H1 (cell line): ENCODE results near the gene GRK5.

Experiments
- CHD2 ChIP-seq: IDR thresholded peaks from 2 replicates; pipeline ENCODE4 v1.6.1; 2012; ENCODE audit warnings: low read length, improper control_type of control experiment
- CTCF ChIP-seq, 3 experiments: IDR thresholded peaks; 1 replicate in 2 of 3; 2 replicates in 1 of 3; pipeline versions ENCODE4 v1.5.1 to v1.6.1; 2011; ENCODE audit warnings: low read length in 3 of 3, mild to moderate bottlenecking in 3 of 3, inconsistent platforms in 2 of 3, low read depth in 1 of 3, moderate library complexity in 1 of 3; ENCODE audit not compliant: insufficient read depth in 1 of 3; ENCODE audit errors: control extremely low read depth in 1 of 3
- EP300 ChIP-seq, 2 experiments: IDR thresholded peaks; 1 replicate in 1 of 2; 2 replicates in 1 of 2; pipeline ENCODE4 v1.6.1; 2011 to 2012; ENCODE audit warnings: low read depth in 2 of 2, low read length in 2 of 2, mild to moderate bottlenecking in 2 of 2, borderline replicate concordance in 1 of 2, inconsistent platforms in 1 of 2, moderate library complexity in 1 of 2
- HDAC2 ChIP-seq, 2 experiments: fragments of 300-600 bp in 1 of 2; sonication (generic) in 1 of 2; IDR thresholded peaks; 2 replicates each; pipeline ENCODE4 v1.6.1; 2011 to 2012; ENCODE audit warnings: low read depth in 2 of 2, low read length in 2 of 2, mild to moderate bottlenecking in 2 of 2, moderate library complexity in 2 of 2, borderline replicate concordance in 1 of 2, inconsistent platforms in 1 of 2
- JUN ChIP-seq: IDR thresholded peaks from 2 replicates; pipeline ENCODE4 v1.6.1; 2011; ENCODE audit warnings: low read depth, mild to moderate bottlenecking, improper control_type of control experiment, low read length
- JUND ChIP-seq: IDR thresholded peaks from 2 replicates; pipeline ENCODE4 v1.6.1; 2011; ENCODE audit warnings: mild to moderate bottlenecking, improper control_type of control experiment, low read length
- POLR2AphosphoS5 ChIP-seq: IDR thresholded peaks from 2 replicates; pipeline ENCODE4 v1.6.1; 2011; ENCODE audit warnings: low read depth, low read length
- RAD21 ChIP-seq, 2 experiments: IDR thresholded peaks in 1 of 2; conservative IDR thresholded peaks in 1 of 2; 2 replicates each; pipeline ENCODE4 v1.6.1; 2011; ENCODE audit warnings: low read depth in 2 of 2, low read length in 2 of 2, improper control_type of control experiment in 1 of 2, inconsistent platforms in 1 of 2, mild to moderate bottlenecking in 1 of 2, moderate library complexity in 1 of 2
- RNF2 ChIP-seq: fragments of 200-900, 300-1000 bp; sonication (generic); IDR thresholded peaks from 2 replicates; pipeline ENCODE4 v1.7.1; 2016; ENCODE audit warnings: borderline replicate concordance, low read depth, mild to moderate bottlenecking, antibody characterized with exemption, low read length; ENCODE audit not compliant: poor library complexity, severe bottlenecking; ENCODE audit errors: missing control alignments
- SP4 ChIP-seq: IDR thresholded peaks from 2 replicates; pipeline ENCODE4 v1.6.1; 2012; ENCODE audit warnings: low read length, inconsistent platforms
- SUZ12 ChIP-seq: fragments of 200-600 bp; sonication (generic); IDR thresholded peaks from 2 replicates; pipeline ENCODE4 v1.6.1; 2012; ENCODE audit warnings: mild to moderate bottlenecking, inconsistent platforms, low read length, moderate library complexity, mixed read lengths
- TAF1 ChIP-seq: IDR thresholded peaks from 2 replicates; pipeline ENCODE4 v1.6.1; 2011; ENCODE audit warnings: mild to moderate bottlenecking, low read depth, low read length
- TEAD4 ChIP-seq: IDR thresholded peaks from 2 replicates; pipeline ENCODE4 v1.6.1; 2012; ENCODE audit warnings: low read depth, low read length, inconsistent platforms, mixed read lengths

- TF ChIP-seq SUZ12: no peak
- no peak for TF ChIP-seq POLR2AphosphoS5
- no peak for TF ChIP-seq EP300 (IDR thresholded peaks at IDR 0.05; ENCODE audit: borderline replicate concordance in 1 of 2, low read depth in 2 of 2, low read length in 2 of 2)
- no peak for TF ChIP-seq SP4
- no peak for TF ChIP-seq CTCF (IDR thresholded peaks at IDR 0.05; ENCODE audit: control extremely low read depth in 1 of 3, insufficient read depth in 1 of 3, low read depth in 1 of 3, low read length in 3 of 3)
- TF ChIP-seq TEAD4: no peak
- TF ChIP-seq CHD2: no peak
- no peak for TF ChIP-seq TAF1
- no peak for TF ChIP-seq JUN
- TF ChIP-seq RNF2: no peak
- TF ChIP-seq HDAC2 (IDR thresholded peaks at IDR 0.05; ENCODE audit: borderline replicate concordance in 1 of 2, low read depth in 2 of 2, low read length in 2 of 2): no peak
- TF ChIP-seq RAD21 (IDR thresholded peaks at IDR 0.05 in 1 of 2, conservative IDR thresholded peaks at IDR 0.05 in 1 of 2; ENCODE audit: low read depth in 2 of 2, low read length in 2 of 2): no peak
- no peak for TF ChIP-seq JUND
These were observed 33.3 kb upstream of the GRK5 start for GRCh38 chr10:119174109-119174508.
